Adrenal gland (tissue), 5 donors: ENCODE measurements around the gene CLEC16A.

Experiments
- POLR2A ChIP-seq, 2 donors: fragments of 450-650 bp; IDR thresholded peaks; one replicate each; pipeline ENCODE4 v1.6.1; 2017; ENCODE audit warnings: antibody characterized with exemption in 2 of 2, mild to moderate bottlenecking in 2 of 2, moderate library complexity in 1 of 2
- TF ChIP-seq, protein P1 (sequence below), 6 experiments: fragments of 450-650 bp in 4 of 6; fragments of 200-600 bp in 2 of 6; sonication (generic) in 1 of 6; IDR thresholded peaks; 1 replicate in 5 of 6; 2 replicates in 1 of 6; pipeline versions ENCODE4 v1.5.1 to v1.8.0; 2016 to 2021; ENCODE audit warnings: antibody characterized with exemption in 6 of 6, mild to moderate bottlenecking in 2 of 6, moderate library complexity in 1 of 6
- donor health status: DM: no; HTN: no; CAD: no.

DNA sequence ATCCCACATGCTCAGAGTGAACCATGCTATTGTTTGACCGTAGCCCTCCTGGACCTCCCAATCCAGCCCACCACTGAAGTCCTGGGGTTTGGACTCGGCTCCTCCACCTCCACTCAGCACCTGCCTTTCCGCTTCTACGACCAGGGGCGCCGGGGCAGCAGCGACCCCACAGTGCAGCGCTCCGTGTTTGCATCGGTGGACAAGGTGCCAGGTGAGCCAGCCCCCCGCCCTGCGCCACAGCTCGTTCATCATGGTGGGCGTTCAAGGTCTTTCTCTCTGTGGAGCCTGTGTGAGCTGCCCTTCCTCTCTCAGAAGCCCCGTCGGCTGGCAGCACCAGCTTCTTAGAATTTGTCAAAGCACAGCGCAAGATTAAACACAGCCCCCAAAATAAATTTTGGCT is 181.6 kb downstream of the CLEC16A start:
- no peak for TF ChIP-seq POLR2A (IDR thresholded peaks at IDR 0.05)
- TF ChIP-seq, protein P1, sequence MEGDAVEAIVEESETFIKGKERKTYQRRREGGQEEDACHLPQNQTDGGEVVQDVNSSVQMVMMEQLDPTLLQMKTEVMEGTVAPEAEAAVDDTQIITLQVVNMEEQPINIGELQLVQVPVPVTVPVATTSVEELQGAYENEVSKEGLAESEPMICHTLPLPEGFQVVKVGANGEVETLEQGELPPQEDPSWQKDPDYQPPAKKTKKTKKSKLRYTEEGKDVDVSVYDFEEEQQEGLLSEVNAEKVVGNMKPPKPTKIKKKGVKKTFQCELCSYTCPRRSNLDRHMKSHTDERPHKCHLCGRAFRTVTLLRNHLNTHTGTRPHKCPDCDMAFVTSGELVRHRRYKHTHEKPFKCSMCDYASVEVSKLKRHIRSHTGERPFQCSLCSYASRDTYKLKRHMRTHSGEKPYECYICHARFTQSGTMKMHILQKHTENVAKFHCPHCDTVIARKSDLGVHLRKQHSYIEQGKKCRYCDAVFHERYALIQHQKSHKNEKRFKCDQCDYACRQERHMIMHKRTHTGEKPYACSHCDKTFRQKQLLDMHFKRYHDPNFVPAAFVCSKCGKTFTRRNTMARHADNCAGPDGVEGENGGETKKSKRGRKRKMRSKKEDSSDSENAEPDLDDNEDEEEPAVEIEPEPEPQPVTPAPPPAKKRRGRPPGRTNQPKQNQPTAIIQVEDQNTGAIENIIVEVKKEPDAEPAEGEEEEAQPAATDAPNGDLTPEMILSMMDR (IDR thresholded peaks at IDR 0.05): no peak
